ENCODE results near the gene THUMPD3. TPM values are rescaled to one million over a fixed set of nuclear protein-coding genes. Genes with fewer than 3 reads are reported as not detected.

THUMPD3 gene
- total and polyA plus RNA-seq, 2 of the 4 experiments (the other 2 are of a cell fraction): 28.2 to 43.9 TPM

DNA sequence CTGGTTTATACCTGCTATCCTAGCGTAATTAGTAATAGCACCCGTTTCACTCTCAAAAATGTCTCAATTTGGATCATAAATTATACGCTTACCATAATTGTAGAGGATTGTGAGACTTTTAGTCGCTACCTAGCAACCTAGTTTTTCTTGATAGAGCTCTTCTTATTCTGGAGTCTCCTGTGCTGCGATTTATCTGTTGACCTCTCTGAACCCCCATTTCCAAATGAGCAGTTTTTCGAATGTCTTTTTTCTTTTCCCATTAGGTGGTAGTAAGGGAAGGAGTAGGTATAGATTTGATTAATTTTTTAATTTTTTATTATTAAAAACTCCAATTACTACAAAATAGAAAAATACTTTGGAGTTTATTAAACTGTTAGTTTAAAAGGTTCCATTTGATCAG, 45.2 kb downstream of the THUMPD3 start:
- CTCF ChIA-PET: no interaction called here

More for the DNA sequence above, 45.2 kb downstream of the THUMPD3 start:
- H3K79me1 ChIP-seq (ENCODE audit: low read depth in 1 of 2, low read length in 2 of 2): peaks cover 0 to 22% of the 10 kb centered on the region in 2 experiments; a peak in 2 of 4 replicates
- no peak overlapping the region for H3K9ac ChIP-seq (ENCODE audit: low read depth, low read length)
- H4K5ac ChIP-seq (ENCODE audit: low read depth, low read length): no peak overlapping the region
- H2AK9ac ChIP-seq (replicated peaks; ENCODE audit: low read depth, low read length, poor library complexity): no peak overlapping the region
- H3K18ac ChIP-seq (ENCODE audit: low read depth, low read length): no peak overlapping the region
- no TSS peak for BruUV-seq (replicated peaks)
- no peak overlapping the region for H4K91ac ChIP-seq (ENCODE audit: insufficient read depth, low read depth, low read length)
- peaks cover 4% of the 10 kb centered on the region for H3K4me1 ChIP-seq (ENCODE audit: control insufficient read depth, insufficient read depth, low read length)
- H3K4me2 ChIP-seq (ENCODE audit: low read depth, low read length): no peak overlapping the region
- no peaks in the 10 kb centered on the region for H3K9me3 ChIP-seq (ENCODE audit: control insufficient read depth, insufficient read depth, low read length)
- WGBS, 2 experiments (ENCODE audit: extremely low coverage in 2 of 2, insufficient read length in 1 of 2): no CpG with 5 or more reads among the region's 6 CpGs
- no peak overlapping the region for H3K4ac ChIP-seq (ENCODE audit: low read depth, low read length)
- H2BK5ac ChIP-seq (ENCODE audit: low read depth, low read length, poor library complexity, severe bottlenecking): no peak overlapping the region
- no peak overlapping the region for H3K56ac ChIP-seq (ENCODE audit: extremely low read depth, insufficient read depth, low read length)
- H2BK20ac ChIP-seq (ENCODE audit: low read depth, low read length): no peak overlapping the region
- H2BK15ac ChIP-seq (ENCODE audit: low read depth, low read length): no peak overlapping the region
- no peaks in the 10 kb centered on the region for H3K27me3 ChIP-seq (ENCODE audit: control insufficient read depth, insufficient read depth, low read length)
- H3K9me1 ChIP-seq (ENCODE audit: insufficient read depth, low read length): peaks cover 11% of the 10 kb centered on the region; the same call in 1 of the 2 replicates
- TF ChIP-seq SMC3 (IDR thresholded peaks at IDR 0.05; ENCODE audit: low read depth, low read length) (no peak), MAZ (IDR thresholded peaks at IDR 0.05; ENCODE audit: borderline replicate concordance, low read depth, low read length) (no peak), BHLHE40 (IDR thresholded peaks at IDR 0.05; ENCODE audit: low read depth, low read length) (no peak), RAD21 (IDR thresholded peaks at IDR 0.05; ENCODE audit: low read length) (no peak), RFX5 (IDR thresholded peaks at IDR 0.05; ENCODE audit: low read depth, low read length) (no peak), FOS (IDR thresholded peaks at IDR 0.05; ENCODE audit: low read depth, low read length) (no peak), CEBPB (IDR thresholded peaks at IDR 0.05; ENCODE audit: low read depth, low read length) (no peak)
- POLR2A ChIA-PET (ENCODE audit: unreplicated experiment): no interaction called here
- H2AK5ac ChIP-seq (ENCODE audit: low read depth, low read length): no peak overlapping the region
- DNase-seq: no peak
- dilution Hi-C loops (cut with HindIII; ENCODE audit: low sequenced_read_pairs, unreplicated experiment) (no loop called here), in situ Hi-C loops (cut with MboI; ENCODE audit: low sequenced_read_pairs) (no loop called here), intact Hi-C loops (cut with micrococcal nuclease) (no loop called here)
- peaks cover 100% of the 10 kb centered on the region for H4K20me1 ChIP-seq (ENCODE audit: insufficient read depth, low read length)
- H3K14ac ChIP-seq (replicated peaks; ENCODE audit: low read depth, low read length): no peak overlapping the region
- no peak overlapping the region for H3K23ac ChIP-seq (ENCODE audit: low read depth, low read length)
- no peak overlapping the region for H2AFZ ChIP-seq (replicated peaks; ENCODE audit: low read length, poor library complexity)
- H4K8ac ChIP-seq (ENCODE audit: low read depth in 2 of 2, low read length in 2 of 2): no peak overlapping the region
- no peak for ATAC-seq (ENCODE audit: low read depth)
- no peak overlapping the region for H2BK120ac ChIP-seq (ENCODE audit: low read depth, low read length)
- no peaks in the 10 kb centered on the region for H3K36me3 ChIP-seq (ENCODE audit: control insufficient read depth, insufficient read depth, low read length)
- no peak overlapping the region for H3K4me3 ChIP-seq (ENCODE audit: insufficient read depth, low read depth, low read length)
- no peak overlapping the region for H3K27ac ChIP-seq (ENCODE audit: insufficient read depth, low read length)

Measured in IMR-90 (cell line).